ENCODE results near the gene KCNG2. TPM values are rescaled to one million over a fixed set of nuclear protein-coding genes. Genes with fewer than 3 reads are reported as not detected.

KCNG2 gene
- total RNA-seq, 4 donors from 2014 or later, result 0.44 TPM; not detected in 3

- no peak for TF ChIP-seq CTCF (IDR thresholded peaks at IDR 0.05; ENCODE audit: low read depth)
Measured at GRCh38 chr18:79792096-79792987, 5.4 kb upstream of the KCNG2 start.

DNA sequence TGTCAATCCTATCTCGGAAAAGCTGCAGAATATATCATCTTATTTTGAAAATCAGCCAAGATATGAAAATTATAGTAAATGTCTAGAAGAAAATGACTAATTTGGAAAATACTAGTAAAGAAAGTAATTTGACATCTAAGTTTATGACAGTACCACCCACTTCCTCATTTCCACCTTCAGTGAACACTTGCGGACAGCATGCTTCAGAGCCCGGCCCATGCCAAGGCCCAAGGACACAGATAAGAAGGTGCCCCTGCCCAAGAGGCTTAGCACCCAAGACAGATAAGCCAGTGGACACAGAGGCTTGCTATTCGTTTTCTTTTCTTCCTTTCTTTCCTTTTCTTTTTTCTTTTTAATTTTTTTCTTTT is 4.8 kb upstream of the KCNG2 start:
- no peak for TF ChIP-seq CTCF (IDR thresholded peaks at IDR 0.05; ENCODE audit: low read depth)

GRCh38 chr18:79794846-79795245 is 2.9 kb upstream of the KCNG2 start:
- TF ChIP-seq CTCF (IDR thresholded peaks at IDR 0.05; ENCODE audit: low read depth), result no peak

- TF ChIP-seq CTCF (IDR thresholded peaks at IDR 0.05; ENCODE audit: low read depth), result no peak
Measured at GRCh38 chr18:79795446-79795845, 2.3 kb upstream of the KCNG2 start.

GRCh38 chr18:79796016-79796415 is 1.7 kb upstream of the KCNG2 start:
- no peak for TF ChIP-seq CTCF (IDR thresholded peaks at IDR 0.05; ENCODE audit: low read depth)

DNA sequence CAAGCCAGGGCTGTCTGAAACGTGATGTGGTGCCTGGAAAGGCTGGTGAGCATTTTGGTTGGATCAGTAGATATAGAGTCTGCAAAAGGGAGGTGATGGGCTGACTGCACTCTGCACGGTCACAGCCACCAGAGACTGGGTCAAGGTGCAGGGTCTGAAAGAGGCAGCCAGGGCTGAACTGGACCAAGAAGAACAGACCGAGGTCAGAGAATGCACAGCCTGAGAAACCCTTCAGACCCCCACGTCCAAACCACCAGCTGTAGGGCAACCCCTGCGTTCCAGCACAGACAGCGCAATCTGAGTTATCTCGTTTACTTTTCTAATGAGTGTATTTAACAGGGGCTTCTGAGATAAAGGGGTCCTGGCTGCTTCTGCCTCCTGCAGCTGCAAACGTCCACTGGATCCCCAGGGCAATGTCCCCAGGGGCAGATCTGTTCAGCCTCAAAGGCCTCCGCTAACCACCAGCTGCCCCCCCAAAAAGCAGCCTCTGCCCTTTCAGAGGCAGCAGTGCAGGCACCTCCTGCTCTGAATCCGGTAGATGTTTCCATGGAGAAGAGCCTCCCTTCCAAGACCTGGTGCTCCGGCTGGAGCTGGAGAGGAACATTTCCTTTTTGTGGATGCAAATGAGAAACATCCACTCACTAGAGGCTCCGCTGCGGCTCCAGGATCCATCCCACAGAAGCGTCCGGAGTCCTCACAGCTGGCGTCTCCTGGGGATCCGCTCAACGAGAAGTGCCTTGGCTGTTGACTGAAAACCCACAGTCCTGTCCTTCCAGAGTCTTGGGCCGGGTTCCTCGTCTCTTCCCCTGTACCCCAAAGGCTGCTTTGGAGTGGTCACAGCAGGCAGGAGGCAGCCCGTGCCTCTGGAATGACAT is 970 bp upstream of the KCNG2 start:
- no peak for TF ChIP-seq CTCF (IDR thresholded peaks at IDR 0.05; ENCODE audit: low read depth)
